Activated naive CD8-positive, alpha-beta T cell treated with anti-CD3 and anti-CD28 coated beads for 36 hours (primary cell): ENCODE measurements around the gene ACACA. TPM values are rescaled to one million over a fixed set of nuclear protein-coding genes. Genes with fewer than 3 reads are reported as not detected.
"Not testable (repeated sequence)": the region's sequence is repeated elsewhere in the genome, so short reads cannot be mapped to it uniquely, and the experiment has no call there.

Source experiments
- DNase-seq: peaks from one replicate; pipeline ENCODE4 v3.0.0; 2021
- H3K27ac Mint-ChIP-seq: one replicate; pipeline ENCODE4 v1.8.0; 2022; ENCODE audit warnings: mild to moderate bottlenecking, moderate library complexity, mixed read lengths
- H3K27me3 Mint-ChIP-seq: one replicate; pipeline ENCODE4 v1.8.0; 2022; ENCODE audit warnings: mild to moderate bottlenecking, mixed read lengths
- H3K36me3 Mint-ChIP-seq: one replicate; pipeline ENCODE4 v1.8.0; 2021; ENCODE audit warnings: mild to moderate bottlenecking, mixed read lengths
- H3K4me1 Mint-ChIP-seq: one replicate; pipeline ENCODE4 v1.8.0; 2021; ENCODE audit warnings: mixed read lengths
- H3K4me3 Mint-ChIP-seq: one replicate; pipeline ENCODE4 v1.8.0; 2022; ENCODE audit warnings: mild to moderate bottlenecking, moderate library complexity, mixed read lengths
- H3K9me3 Mint-ChIP-seq: one replicate; pipeline ENCODE4 v1.8.0; 2022; ENCODE audit warnings: mixed read lengths
- total RNA-seq, 2 experiments: library from RNA; stranded (reverse); gene quantifications; one replicate each; pipeline ENCODE4 v1.2.3, GENCODE V29; 2021

The ACACA gene
- total RNA-seq, 2 experiments from 2014 or later: 68.3 to 76.3 TPM

DNA sequence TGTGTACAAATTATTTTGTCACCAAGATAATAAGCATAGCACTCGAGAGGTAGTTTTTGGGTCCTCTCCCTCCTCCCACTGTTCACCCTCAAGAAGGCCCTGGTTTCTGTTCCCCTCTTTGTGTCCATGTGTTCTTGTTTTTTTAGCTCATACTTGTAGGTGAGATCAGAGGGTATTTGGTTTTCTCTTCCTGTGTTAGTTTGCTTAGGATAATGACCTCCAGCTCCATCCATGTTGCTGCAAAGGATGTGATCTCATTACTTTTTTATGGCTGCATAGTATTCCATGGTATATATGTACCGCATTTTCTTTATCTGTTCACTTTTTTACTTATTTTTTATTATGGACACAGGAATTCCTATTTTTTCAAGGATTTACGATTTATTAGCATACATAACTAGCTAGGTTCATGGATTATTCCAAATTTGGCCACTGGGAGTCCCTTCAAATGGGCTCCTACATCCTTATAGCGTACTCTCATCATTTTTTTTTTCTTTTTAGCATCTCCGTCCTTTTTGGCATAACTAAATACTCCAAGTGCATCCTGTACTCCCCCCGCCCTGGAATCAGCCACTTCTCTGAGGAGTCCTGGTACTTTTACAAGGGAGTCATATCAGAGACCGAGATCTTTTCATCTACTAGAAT lies 7.4 kb upstream of the ACACA start:
- Mint-ChIP-seq H3K9me3 (no peaks in the 10 kb centered on the region), H3K27ac (no peak overlapping the region), H3K27me3 (no peaks in the 10 kb centered on the region), H3K4me3 (no peak overlapping the region), H3K4me1 (peaks cover 15% of the 10 kb centered on the region), H3K36me3 (peaks cover 42% of the 10 kb centered on the region)
- no peak for DNase-seq

DNA sequence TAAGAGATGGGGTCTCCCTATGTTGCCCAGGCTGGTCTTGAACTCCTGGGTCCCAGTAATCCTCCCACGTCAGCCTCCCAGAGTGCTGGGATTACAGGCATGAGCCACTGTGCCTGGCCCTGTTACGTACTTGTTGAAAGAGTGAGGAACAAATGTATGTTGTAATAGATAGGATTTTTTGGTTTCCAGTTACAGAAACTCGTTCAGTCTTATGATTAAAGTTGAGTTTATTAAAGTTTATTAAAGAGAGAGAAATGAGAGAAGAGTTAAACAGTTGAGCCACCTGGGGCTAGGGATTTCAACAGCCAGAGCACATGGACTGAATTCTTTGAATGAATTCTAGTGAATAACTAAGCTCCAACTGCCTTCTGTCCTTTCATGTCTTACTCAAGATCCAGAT lies 3.7 kb upstream of the ACACA start:
- Mint-ChIP-seq H3K27me3 (no peaks in the 10 kb centered on the region), H3K36me3 (peaks cover 56% of the 10 kb centered on the region), H3K4me3 (no peak overlapping the region), H3K27ac (no peak overlapping the region), H3K9me3 (no peaks in the 10 kb centered on the region), H3K4me1 (peaks cover 22% of the 10 kb centered on the region)
- no peak for DNase-seq

DNA sequence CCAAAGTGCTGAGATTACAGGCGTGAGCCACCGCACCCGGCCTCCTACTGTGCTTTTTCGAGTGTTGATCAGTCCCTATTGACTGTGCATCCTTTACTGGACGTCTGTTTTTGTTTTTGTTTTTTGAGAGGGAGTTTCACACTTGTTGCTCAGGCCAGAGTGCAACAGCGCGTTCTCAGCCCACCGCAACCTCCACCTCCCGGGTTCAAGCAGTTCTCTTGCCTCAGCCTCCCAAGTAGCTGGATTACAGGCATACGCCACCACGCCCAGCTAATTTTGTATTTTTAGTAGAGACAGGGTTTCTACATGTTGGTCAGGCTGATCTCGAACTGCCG lies 1.5 kb upstream of the ACACA start:
- not testable (repeated sequence) for H3K9me3 Mint-ChIP-seq, DNase-seq, H3K27me3 Mint-ChIP-seq
- H3K4me1 Mint-ChIP-seq: peaks cover 36% of the 10 kb centered on the region
- H3K4me3 Mint-ChIP-seq: peak overlapping the region; percentile 89
- H3K36me3 Mint-ChIP-seq: peaks cover 52% of the 10 kb centered on the region
- peak overlapping the region; percentile 97 for H3K27ac Mint-ChIP-seq

DNA sequence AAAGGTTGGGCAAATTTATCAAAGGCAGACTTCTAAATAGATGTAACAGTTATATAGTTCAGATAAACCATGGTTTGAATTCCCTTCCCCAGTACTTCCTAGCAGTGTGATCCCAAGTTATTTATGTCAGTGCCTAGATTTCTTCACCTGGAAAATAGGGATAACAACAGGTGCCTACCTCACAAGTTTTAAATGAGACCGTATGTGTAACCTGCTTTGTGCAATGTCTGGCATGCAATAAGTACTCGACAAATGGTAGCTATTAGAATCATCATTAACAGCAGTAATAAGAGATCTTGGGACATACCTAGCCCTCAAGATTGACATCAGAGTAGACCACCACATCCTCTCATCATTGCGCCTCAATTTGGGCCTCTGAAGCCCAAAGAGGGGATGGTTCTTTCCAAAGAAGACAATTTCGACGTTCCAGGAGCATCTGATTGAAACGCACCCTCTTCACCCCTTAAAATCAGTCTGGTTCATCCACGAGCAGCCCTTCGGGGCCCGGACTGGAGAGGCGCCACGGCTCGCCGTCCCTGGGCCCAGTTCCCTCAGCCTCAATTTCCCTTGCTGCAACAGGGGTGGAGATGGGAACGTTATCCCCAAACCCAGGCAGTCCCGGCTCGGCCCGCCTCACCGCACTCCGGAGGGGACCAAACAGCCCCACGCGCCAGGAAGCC lies 541 bp downstream of the ACACA start:
- Mint-ChIP-seq H3K9me3 (no peaks in the 10 kb centered on the region), H3K27me3 (no peaks in the 10 kb centered on the region), H3K4me1 (peaks cover 35% of the 10 kb centered on the region), H3K4me3 (peak overlapping the region; percentile 96), H3K36me3 (peaks cover 44% of the 10 kb centered on the region), H3K27ac (peak overlapping the region; percentile 97)
- DNase-seq: no peak

GRCh38 chr17:37405522-37405921 lies 1.1 kb downstream of the ACACA start:
- Mint-ChIP-seq H3K27ac (peak overlapping the region; percentile 97), H3K4me1 (peaks cover 33% of the 10 kb centered on the region), H3K36me3 (peaks cover 42% of the 10 kb centered on the region), H3K4me3 (peak overlapping the region; percentile 96)
- not testable (repeated sequence) for H3K27me3 Mint-ChIP-seq, DNase-seq, H3K9me3 Mint-ChIP-seq

DNA sequence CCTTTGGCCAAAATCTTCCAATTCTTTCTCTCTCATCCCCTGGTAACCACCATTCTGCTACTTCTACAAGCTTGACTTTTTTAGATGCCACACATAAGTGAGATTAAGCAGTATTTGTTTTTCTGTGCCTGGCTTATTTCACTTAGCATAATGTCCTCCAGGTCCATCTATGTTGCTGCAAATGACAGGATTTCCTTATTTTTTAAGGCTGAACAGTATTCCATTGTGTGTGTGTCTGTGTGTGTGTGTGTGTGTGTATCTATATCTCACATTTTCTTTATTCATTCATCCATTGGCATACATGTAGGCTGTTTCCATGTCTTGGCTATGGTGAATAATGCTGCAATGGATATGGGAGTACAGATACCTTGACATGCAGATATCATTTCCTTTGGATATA lies 6.1 kb downstream of the ACACA start:
- H3K4me1 Mint-ChIP-seq: peaks cover 24% of the 10 kb centered on the region
- H3K27me3 Mint-ChIP-seq: no peaks in the 10 kb centered on the region
- peaks cover 21% of the 10 kb centered on the region for H3K36me3 Mint-ChIP-seq
- no peak for DNase-seq
- H3K4me3 Mint-ChIP-seq: no peak overlapping the region
- no peaks in the 10 kb centered on the region for H3K9me3 Mint-ChIP-seq
- H3K27ac Mint-ChIP-seq: no peak overlapping the region

DNA sequence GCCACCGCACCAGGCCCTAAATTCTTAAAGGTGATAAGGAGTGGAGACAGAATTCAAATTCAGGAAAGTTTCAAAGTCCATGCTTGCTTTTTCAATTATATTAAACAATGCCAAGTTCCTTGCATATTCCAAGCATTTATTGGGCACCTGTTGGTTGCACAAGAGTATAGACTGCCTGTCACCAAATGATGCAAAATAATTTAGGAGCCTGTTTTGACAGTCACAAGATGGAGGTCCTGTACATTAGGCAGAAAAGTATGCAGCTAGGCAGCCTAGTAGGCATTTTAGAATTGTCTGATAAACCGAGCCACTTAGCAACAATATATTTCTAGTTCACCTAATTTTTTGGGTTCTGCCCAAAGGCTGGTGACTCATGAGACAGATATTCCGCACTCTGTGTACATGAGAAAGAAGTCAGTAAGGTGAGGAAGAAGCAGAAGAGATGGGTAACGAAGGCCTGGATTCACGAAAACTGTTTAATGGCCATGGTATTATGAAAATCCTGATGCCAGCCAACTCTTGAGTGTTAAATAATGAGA lies 7.3 kb downstream of the ACACA start:
- no peak for DNase-seq
- Mint-ChIP-seq H3K4me1 (peaks cover 15% of the 10 kb centered on the region), H3K27ac (no peak overlapping the region), H3K36me3 (peaks cover 11% of the 10 kb centered on the region), H3K27me3 (no peaks in the 10 kb centered on the region), H3K4me3 (no peak overlapping the region), H3K9me3 (no peaks in the 10 kb centered on the region)

GRCh38 chr17:37393352-37393751 lies 13.3 kb downstream of the ACACA start:
- peak overlapping the region; percentile 20 for H3K27ac Mint-ChIP-seq
- H3K4me1 Mint-ChIP-seq: peaks cover 23% of the 10 kb centered on the region
- no peak overlapping the region for H3K4me3 Mint-ChIP-seq

GRCh38 chr17:37392024-37392590 lies 14.5 kb downstream of the ACACA start:
- no peak overlapping the region for H3K4me3 Mint-ChIP-seq
- peaks cover 23% of the 10 kb centered on the region for H3K4me1 Mint-ChIP-seq
- H3K36me3 Mint-ChIP-seq: no peaks in the 10 kb centered on the region
- H3K27ac Mint-ChIP-seq: no peak overlapping the region
- no peaks in the 10 kb centered on the region for H3K27me3 Mint-ChIP-seq
- no peaks in the 10 kb centered on the region for H3K9me3 Mint-ChIP-seq
- no peak for DNase-seq

More at GRCh38 chr17:37393352-37393751, 13.3 kb downstream of the ACACA start:
- Mint-ChIP-seq H3K9me3 (no peaks in the 10 kb centered on the region), H3K36me3 (no peaks in the 10 kb centered on the region), H3K27me3 (no peaks in the 10 kb centered on the region)
- DNase-seq: no peak

DNA sequence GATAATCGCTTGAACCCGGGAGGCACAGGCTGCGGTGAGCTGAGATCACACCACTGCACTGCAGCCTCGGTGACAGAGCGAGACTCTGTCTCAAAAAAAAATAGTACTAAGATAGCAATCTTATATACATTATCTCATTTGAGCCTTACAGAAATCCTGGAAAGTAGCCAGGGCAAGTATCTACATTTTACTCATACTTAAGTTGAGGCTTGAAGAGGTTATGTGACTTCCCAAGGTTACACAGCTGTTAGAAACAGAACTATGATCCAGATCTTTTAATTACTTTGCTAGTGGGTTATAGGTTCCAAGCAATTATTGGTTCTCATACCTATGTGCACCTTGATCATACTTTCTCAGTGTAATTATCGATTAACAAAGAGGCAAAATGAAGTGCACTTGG lies 15.5 kb downstream of the ACACA start:
- Mint-ChIP-seq H3K9me3 (no peaks in the 10 kb centered on the region), H3K4me3 (no peak overlapping the region), H3K4me1 (peaks cover 23% of the 10 kb centered on the region), H3K27ac (no peak overlapping the region), H3K36me3 (no peaks in the 10 kb centered on the region), H3K27me3 (no peaks in the 10 kb centered on the region)
- DNase-seq: no peak

DNA sequence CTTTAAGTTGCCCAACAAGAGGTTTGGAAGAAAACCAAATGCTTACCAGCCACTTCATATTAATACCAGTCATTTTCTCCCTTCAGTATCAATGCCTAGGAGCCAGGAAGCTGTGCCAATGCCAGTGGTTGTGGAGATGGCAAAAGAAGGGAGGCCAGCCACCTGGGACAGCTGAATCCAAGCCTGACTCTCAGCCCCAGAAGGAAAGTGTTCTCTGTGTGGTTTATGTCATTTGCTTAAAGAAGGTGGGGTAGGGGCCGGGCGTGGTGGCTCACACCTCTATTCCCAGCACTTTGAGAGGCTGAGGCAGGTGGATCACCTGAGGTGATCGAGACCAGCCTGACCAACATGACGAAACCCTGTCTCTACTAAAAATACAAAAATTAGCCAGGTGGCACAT lies 17.5 kb downstream of the ACACA start:
- Mint-ChIP-seq H3K9me3 (no peaks in the 10 kb centered on the region), H3K4me1 (peaks cover 23% of the 10 kb centered on the region), H3K4me3 (no peak overlapping the region), H3K36me3 (no peaks in the 10 kb centered on the region), H3K27ac (no peak overlapping the region), H3K27me3 (no peaks in the 10 kb centered on the region)
- DNase-seq: no peak

DNA sequence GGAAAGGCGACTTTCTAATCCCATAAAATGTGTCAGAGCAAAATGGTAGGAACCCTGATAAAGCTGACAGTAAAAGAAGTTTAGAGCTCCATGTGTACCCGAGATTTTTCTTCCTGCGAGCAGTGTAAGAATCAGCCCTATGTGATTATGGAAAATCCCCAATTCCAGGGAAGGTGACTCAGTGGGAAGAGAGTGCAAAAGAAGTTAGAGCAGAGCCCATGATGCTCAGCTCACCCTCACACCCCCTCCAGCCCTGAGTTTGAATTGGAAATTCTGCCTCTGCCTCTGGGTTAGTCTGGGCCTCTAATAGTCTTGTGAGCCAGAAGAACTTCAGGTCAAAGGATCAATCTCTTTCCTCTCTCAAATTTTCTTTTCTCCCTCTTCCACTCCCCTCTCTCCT lies 18.4 kb downstream of the ACACA start:
- no peak for DNase-seq
- Mint-ChIP-seq H3K27ac (no peak overlapping the region), H3K9me3 (no peaks in the 10 kb centered on the region), H3K36me3 (no peaks in the 10 kb centered on the region), H3K27me3 (no peaks in the 10 kb centered on the region), H3K4me1 (peaks cover 21% of the 10 kb centered on the region), H3K4me3 (no peak overlapping the region)

- Mint-ChIP-seq H3K27ac (no peak overlapping the region), H3K9me3 (no peaks in the 10 kb centered on the region), H3K4me1 (peaks cover 4% of the 10 kb centered on the region), H3K4me3 (no peak overlapping the region), H3K27me3 (no peaks in the 10 kb centered on the region), H3K36me3 (no peaks in the 10 kb centered on the region)
- no peak for DNase-seq
Measured at GRCh38 chr17:37386462-37386861, 20.2 kb downstream of the ACACA start.

- H3K27ac Mint-ChIP-seq: no peak overlapping the region
- H3K4me3 Mint-ChIP-seq: no peak overlapping the region
- H3K4me1 Mint-ChIP-seq: no peaks in the 10 kb centered on the region
- H3K9me3 Mint-ChIP-seq: no peaks in the 10 kb centered on the region
- no peaks in the 10 kb centered on the region for H3K36me3 Mint-ChIP-seq
- no peak for DNase-seq
- no peaks in the 10 kb centered on the region for H3K27me3 Mint-ChIP-seq
Measured at GRCh38 chr17:37385474-37385990, 21.1 kb downstream of the ACACA start.

DNA sequence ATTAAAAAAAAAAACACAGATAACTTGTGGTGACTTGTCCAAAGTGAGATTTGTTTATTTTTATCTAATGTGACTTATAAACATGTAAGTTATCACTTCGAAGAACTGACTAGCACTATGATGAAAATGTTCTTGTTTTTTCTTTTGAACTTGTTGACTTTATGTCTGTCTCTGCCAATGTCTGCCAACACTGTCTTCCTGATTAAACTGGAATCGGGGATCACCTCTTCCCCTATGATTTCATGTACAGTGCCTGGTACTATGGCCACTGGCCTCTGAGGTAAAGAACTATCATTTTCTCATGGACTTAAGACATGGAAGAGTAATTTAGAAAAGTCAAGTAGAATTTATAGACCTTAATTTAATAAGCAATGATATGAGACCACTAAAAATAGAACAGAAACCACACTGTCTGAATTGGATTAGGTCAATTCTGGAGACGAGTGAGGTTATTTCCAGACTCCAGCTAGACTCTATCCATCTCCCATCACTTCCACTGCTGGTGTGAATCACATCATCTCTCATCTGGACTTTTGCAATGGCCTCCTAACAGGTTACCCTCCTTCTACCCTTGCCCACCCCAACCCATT lies 22.0 kb downstream of the ACACA start:
- H3K27ac Mint-ChIP-seq: no peak overlapping the region
- H3K4me1 Mint-ChIP-seq: no peaks in the 10 kb centered on the region
- H3K36me3 Mint-ChIP-seq: no peaks in the 10 kb centered on the region
- H3K4me3 Mint-ChIP-seq: no peak overlapping the region
- H3K9me3 Mint-ChIP-seq: no peaks in the 10 kb centered on the region
- H3K27me3 Mint-ChIP-seq: no peaks in the 10 kb centered on the region
- no peak for DNase-seq
